Vagina (tissue), 2 donors: ENCODE results near the gene BLTP3A. TPM values are rescaled to one million over a fixed set of nuclear protein-coding genes. Genes with fewer than 3 reads are reported as not detected.

ENCODE experiments used
- DNase-seq, 2 donors: peaks; one replicate each; pipeline ENCODE4 v3.0.0-alpha.2; 2017; ENCODE audit errors: extremely low spot score in 2 of 2
- H3K27ac ChIP-seq: fragments of 200-600 bp; sonication (generic); one replicate; pipeline ENCODE4 v1.5.1; 2019
- H3K27me3 ChIP-seq: fragments of 200-600 bp; sonication (generic); one replicate; pipeline ENCODE4 v1.5.1; 2019
- H3K36me3 ChIP-seq, 2 donors: fragments of 200-600 bp; sonication (generic); one replicate each; pipeline ENCODE4 v1.5.1; 2017 to 2019
- H3K4me1 ChIP-seq: fragments of 200-600 bp; sonication (generic); one replicate; pipeline ENCODE4 v1.5.1; 2019
- H3K4me3 ChIP-seq, 2 donors: fragments of 200-600 bp; sonication (generic); 1 replicate in 1 of 2; 2 replicates in 1 of 2; pipeline ENCODE4 v1.5.1; 2016 to 2019
- H3K9me3 ChIP-seq: fragments of 200-600 bp; sonication (generic); one replicate; pipeline ENCODE4 v1.5.1; 2019
- CTCF ChIP-seq, 3 experiments: fragments of 450-650 bp in 2 of 3; fragments of 200-600 bp in 1 of 3; sonication (generic) in 1 of 3; IDR thresholded peaks; one replicate each; pipeline ENCODE4 v1.5.1; 2017 to 2019; ENCODE audit warnings: antibody characterized with exemption in 3 of 3, mild to moderate bottlenecking in 2 of 3, moderate library complexity in 2 of 3
- POLR2A ChIP-seq, 2 donors: fragments of 450-650 bp; IDR thresholded peaks; one replicate each; pipeline ENCODE4 v1.6.1; 2017; ENCODE audit warnings: antibody characterized with exemption in 2 of 2, mild to moderate bottlenecking in 2 of 2, moderate library complexity in 2 of 2
- POLR2AphosphoS5 ChIP-seq, 2 donors: sonication (generic); formaldehyde crosslinking; IDR thresholded peaks; one replicate each; pipeline ENCODE4 v1.9.0; 2017; ENCODE audit warnings: antibody characterized with exemption in 2 of 2, mild to moderate bottlenecking in 2 of 2, low read depth in 1 of 2; ENCODE audit not compliant: insufficient read depth in 1 of 2
- intact Hi-C: fragments of 100-400 bp; cut with DNase I; formaldehyde crosslinking; loops from one replicate; pipeline ENCODE4 v1.15.1; 2023
- small RNA-seq: library from RNA; depleted of rRNA; stranded (forward); fragments of <200 nt; gene quantifications from one replicate; pipeline ENCODE3, GENCODE V24; 2016
- total RNA-seq: library from RNA; depleted of rRNA; stranded (reverse); fragments of >200 nt; gene quantifications from one replicate; pipeline ENCODE4 v1.2.3, GENCODE V29; 2016

The BLTP3A gene
- total RNA-seq, 1 donor from 2014 or later, result 10.1 TPM

DNA sequence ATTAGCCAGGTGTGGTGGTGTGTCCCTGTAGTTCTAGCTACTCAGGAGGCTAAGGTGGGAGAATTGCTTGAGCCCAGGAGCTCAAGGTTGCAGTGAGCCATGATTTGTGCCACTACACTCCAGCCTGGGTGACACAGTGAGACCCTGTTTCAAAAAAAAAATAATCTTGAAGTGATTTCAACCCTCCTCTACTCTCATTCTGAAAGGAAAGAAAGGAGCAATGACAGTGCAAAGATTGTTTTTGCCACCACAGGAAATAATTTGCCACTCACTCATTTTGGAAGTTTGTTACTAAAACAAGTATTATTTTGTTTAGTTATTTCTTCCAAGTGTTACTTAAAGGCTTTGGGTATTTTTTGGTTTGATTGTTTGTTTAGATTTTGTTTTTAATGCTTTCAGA, 45.6 kb downstream of the BLTP3A start:
- TF ChIP-seq CTCF (IDR thresholded peaks at IDR 0.05) (no peak), POLR2AphosphoS5 (IDR thresholded peaks at IDR 0.05; ENCODE audit: insufficient read depth in 1 of 2, low read depth in 1 of 2) (no peak), POLR2A (IDR thresholded peaks at IDR 0.05) (no peak)
- peaks cover 0 to 6% of the 10 kb centered on the region in 2 donors for H3K36me3 ChIP-seq
- no peaks in the 10 kb centered on the region for H3K9me3 ChIP-seq
- no peaks in the 10 kb centered on the region for H3K4me1 ChIP-seq
- no peaks in the 10 kb centered on the region for H3K27me3 ChIP-seq
- H3K4me3 ChIP-seq, result no peak overlapping the region
- intact Hi-C loops, result no loop called here
- H3K27ac ChIP-seq, result no peak overlapping the region
- DNase-seq, result no peak

DNA sequence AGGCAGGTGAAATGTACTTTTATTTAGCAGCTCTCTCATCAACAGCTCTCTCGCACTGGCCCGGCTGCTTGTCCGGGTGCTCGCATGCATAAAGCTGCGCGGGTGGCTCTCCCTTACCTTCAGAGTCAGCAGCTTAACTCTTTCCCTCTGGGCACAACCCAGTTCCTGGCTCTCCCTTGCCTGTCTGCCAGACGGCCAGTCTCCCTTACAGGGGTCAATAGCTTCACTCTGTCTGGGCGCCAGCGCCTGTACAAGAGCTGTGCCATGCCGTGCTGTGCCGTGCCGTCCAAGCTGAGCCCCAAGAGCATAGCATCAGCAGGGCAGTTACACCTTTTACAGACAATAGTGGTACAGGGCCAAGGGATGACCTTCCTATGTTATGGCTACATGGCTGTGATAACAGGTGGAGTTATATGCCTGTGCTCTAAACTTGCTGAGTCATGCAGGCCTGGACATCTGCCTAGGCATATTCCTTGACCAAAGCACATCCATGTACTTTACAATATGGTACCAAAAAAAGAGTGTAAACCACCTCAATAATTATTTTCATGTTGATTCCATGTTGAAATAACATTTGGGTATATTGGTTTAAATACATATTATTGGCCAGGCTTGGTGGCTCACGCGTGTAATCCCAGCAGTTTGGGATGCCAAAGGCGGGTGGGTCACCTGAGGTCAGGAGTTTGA, 47.9 kb downstream of the BLTP3A start:
- intact Hi-C loops, result no loop called here
- Histone ChIP-seq H3K4me1 (no peaks in the 10 kb centered on the region), H3K27ac (no peak overlapping the region), H3K27me3 (no peaks in the 10 kb centered on the region), H3K4me3 (no peak overlapping the region), H3K36me3 (peaks cover 0 to 6% of the 10 kb centered on the region in 2 donors), H3K9me3 (no peaks in the 10 kb centered on the region)
- TF ChIP-seq CTCF (IDR thresholded peaks at IDR 0.05) (no peak), POLR2AphosphoS5 (IDR thresholded peaks at IDR 0.05; ENCODE audit: insufficient read depth in 1 of 2, low read depth in 1 of 2) (no peak), POLR2A (IDR thresholded peaks at IDR 0.05) (no peak)
- DNase-seq, result no peak

Small RNAs within 50 kb of the gene (small RNA-seq; reads per million reads assigned to genes)
- gene RF00019, result not detected

Other genes starting within 250 kb of the BLTP3A start
- gene SPDEF, start 235.8 kb upstream of the BLTP3A start, total RNA-seq, result not detected
- 48.4 TPM for gene ILRUN, start 95.3 kb upstream of the BLTP3A start, total RNA-seq
- gene SNRPC, start 34.6 kb upstream of the BLTP3A start, total RNA-seq, result 77.3 TPM
- 11.3 TPM for gene TAF11, start 96.0 kb downstream of the BLTP3A start, total RNA-seq
- 24.3 TPM for gene ANKS1A, start 97.2 kb downstream of the BLTP3A start, total RNA-seq